HEK293 (cell line): ENCODE results near the gene FGF12.

Experiments used
- CTCF ChIA-PET: fragments of 350-600 bp; formaldehyde crosslinking; extraction: SDS; loops from one replicate; lab custom pipeline; 2021; ENCODE audit warnings: antibody characterized with exemption; lab: Yijun Ruan, JAX
- POLR2A ChIA-PET: fragments of 300-600 bp; formaldehyde crosslinking; extraction: SDS; loops from one replicate; lab custom pipeline; 2020; ENCODE audit warnings: antibody characterized with exemption, inconsistent platforms; lab: Yijun Ruan, JAX
- H3K27ac ChIP-seq: fragments of 200-500 bp; sonication (Bioruptor generic); 2 replicates; pipeline ENCODE4 v1.5.1; 2014; ENCODE audit warnings: low read depth, low read length, control low read depth, inconsistent platforms; ENCODE audit errors: extremely low read depth
- H3K36me3 ChIP-seq, 2 experiments: fragments of 200-500 bp in 1 of 2; sonication (Bioruptor generic) in 1 of 2; 1 replicate in 1 of 2; 2 replicates in 1 of 2; pipeline ENCODE4 v1.5.1; 2014 to 2017; ENCODE audit warnings: inconsistent platforms in 2 of 2, low read length in 2 of 2; ENCODE audit not compliant: control insufficient read depth in 2 of 2, insufficient read depth in 1 of 2
- H3K4me1 ChIP-seq: fragments of 200-500 bp; sonication (Bioruptor generic); 2 replicates; pipeline ENCODE4 v1.5.1; 2014; ENCODE audit warnings: mild to moderate bottlenecking, low read length, inconsistent platforms; ENCODE audit not compliant: control insufficient read depth, insufficient read depth
- H3K4me3 ChIP-seq: 2 replicates; pipeline ENCODE4 v1.5.1; 2011; ENCODE audit warnings: low read depth, mild to moderate bottlenecking, control low read depth, low read length, moderate library complexity
- H3K9me3 ChIP-seq: fragments of 200-500 bp; sonication (Bioruptor generic); 2 replicates; pipeline ENCODE4 v1.5.1; 2014; ENCODE audit warnings: low read depth, low read length, inconsistent platforms; ENCODE audit not compliant: control insufficient read depth, insufficient read depth
- FEZF1 ChIP-seq: fragments of 450-650 bp; formaldehyde crosslinking; IDR thresholded peaks from 2 replicates; pipeline ENCODE4 v1.5.1; 2016; ENCODE audit warnings: missing biosample characterization, missing genetic modification characterization
- HIC1 ChIP-seq: fragments of 450-650 bp; formaldehyde crosslinking; IDR thresholded peaks from 2 replicates; pipeline ENCODE4 v1.5.1; 2016; ENCODE audit warnings: missing biosample characterization, missing genetic modification characterization
- KLF7 ChIP-seq: fragments of 450-650 bp; formaldehyde crosslinking; IDR thresholded peaks from 2 replicates; pipeline ENCODE4 v1.5.1; 2016; ENCODE audit warnings: missing biosample characterization, missing genetic modification characterization, borderline replicate concordance
- MEIS1 ChIP-seq: sonication (generic); formaldehyde crosslinking; IDR thresholded peaks from 2 replicates; pipeline ENCODE4 v1.8.1; 2022; ENCODE audit warnings: missing genetic modification reagents, mild to moderate bottlenecking, borderline replicate concordance
- PBX3 ChIP-seq: sonication (generic); formaldehyde crosslinking; IDR thresholded peaks from 2 replicates; pipeline ENCODE4 v1.8.1; 2022; ENCODE audit warnings: mild to moderate bottlenecking, moderate library complexity, missing genetic modification reagents
- RBAK ChIP-seq: fragments of 450-650 bp; formaldehyde crosslinking; IDR thresholded peaks from 2 replicates; pipeline ENCODE4 v1.5.1; 2016; ENCODE audit warnings: missing biosample characterization, missing genetic modification characterization
- ZBTB1 ChIP-seq: fragments of 450-650 bp; formaldehyde crosslinking; IDR thresholded peaks from 2 replicates; pipeline ENCODE4 v1.5.1; 2016; ENCODE audit warnings: missing biosample characterization, missing genetic modification characterization
- ZBTB21 ChIP-seq: fragments of 450-650 bp; formaldehyde crosslinking; IDR thresholded peaks from 2 replicates; pipeline ENCODE4 v1.5.1; 2017; ENCODE audit warnings: missing biosample characterization, missing genetic modification characterization
- ZBTB7A ChIP-seq: fragments of 450-650 bp; formaldehyde crosslinking; IDR thresholded peaks from 2 replicates; pipeline ENCODE4 v1.5.1; 2016; ENCODE audit warnings: low read depth, missing biosample characterization, missing genetic modification characterization
- ZFP3 ChIP-seq: fragments of 450-650 bp; formaldehyde crosslinking; IDR thresholded peaks from 2 replicates; pipeline ENCODE4 v1.5.1; 2016; ENCODE audit warnings: low read depth, missing biosample characterization, missing genetic modification characterization
- ZIC2 ChIP-seq: fragments of 450-650 bp; formaldehyde crosslinking; IDR thresholded peaks from 2 replicates; pipeline ENCODE4 v1.5.1; 2016; ENCODE audit warnings: missing biosample characterization, missing genetic modification characterization
- ZNF138 ChIP-seq: fragments of 450-650 bp; formaldehyde crosslinking; IDR thresholded peaks from 2 replicates; pipeline ENCODE4 v1.5.1; 2016; ENCODE audit warnings: missing biosample characterization, missing genetic modification characterization, borderline replicate concordance
- ZNF23 ChIP-seq: fragments of 450-650 bp; formaldehyde crosslinking; IDR thresholded peaks from 2 replicates; pipeline ENCODE4 v1.5.1; 2016; ENCODE audit warnings: missing biosample characterization, missing genetic modification characterization, borderline replicate concordance
- ZNF274 ChIP-seq, 2 experiments: fragments of 200-500 bp in 1 of 2; fragments of 450-650 bp in 1 of 2; sonication (Bioruptor generic) in 1 of 2; formaldehyde crosslinking in 1 of 2; IDR thresholded peaks; 2 replicates each; pipeline versions ENCODE4 v1.5.1 to v1.6.1; 2014 to 2016; ENCODE audit warnings: borderline replicate concordance in 1 of 2, inconsistent platforms in 1 of 2, low read length in 1 of 2, missing biosample characterization in 1 of 2, missing genetic modification characterization in 1 of 2
- ZNF510 ChIP-seq: fragments of 450-650 bp; formaldehyde crosslinking; IDR thresholded peaks from 2 replicates; pipeline ENCODE4 v1.5.1; 2018; ENCODE audit warnings: mild to moderate bottlenecking, missing genetic modification characterization, missing biosample characterization; ENCODE audit not compliant: insufficient replicate concordance
- ZNF561 ChIP-seq: fragments of 450-650 bp; IDR thresholded peaks from 2 replicates; pipeline ENCODE4 v1.5.1; 2018; ENCODE audit warnings: missing biosample characterization, missing genetic modification characterization, borderline replicate concordance
- ZNF585B ChIP-seq: fragments of 450-650 bp; formaldehyde crosslinking; IDR thresholded peaks from 2 replicates; pipeline ENCODE4 v1.5.1; 2016; ENCODE audit warnings: missing biosample characterization, missing genetic modification characterization
- ZNF629 ChIP-seq: fragments of 450-650 bp; formaldehyde crosslinking; IDR thresholded peaks from 2 replicates; pipeline ENCODE4 v1.5.1; 2017; ENCODE audit warnings: missing biosample characterization, missing genetic modification characterization
- ZNF654 ChIP-seq: fragments of 450-650 bp; formaldehyde crosslinking; IDR thresholded peaks from 2 replicates; pipeline ENCODE4 v1.5.1; 2016; ENCODE audit warnings: low read depth, missing biosample characterization, missing genetic modification characterization
- ZNF658 ChIP-seq: fragments of 450-650 bp; formaldehyde crosslinking; IDR thresholded peaks from 2 replicates; pipeline ENCODE4; 2016; ENCODE audit warnings: missing biosample characterization, missing genetic modification characterization
- ZNF677 ChIP-seq: fragments of 450-650 bp; IDR thresholded peaks from 2 replicates; pipeline ENCODE4 v1.5.0; 2018; ENCODE audit warnings: missing biosample characterization, mild to moderate bottlenecking, missing genetic modification characterization, moderate library complexity
- ZNF785 ChIP-seq: fragments of 450-650 bp; formaldehyde crosslinking; IDR thresholded peaks from 2 replicates; pipeline ENCODE4 v1.5.1; 2016; ENCODE audit warnings: missing biosample characterization, missing genetic modification characterization
- ZSCAN5A ChIP-seq: fragments of 450-650 bp; formaldehyde crosslinking; IDR thresholded peaks from 2 replicates; pipeline ENCODE4 v1.5.1; 2016; ENCODE audit warnings: missing biosample characterization, missing genetic modification characterization
- TF ChIP-seq, protein P1 (sequence below): fragments of 450-650 bp; formaldehyde crosslinking; IDR thresholded peaks from 2 replicates; pipeline ENCODE4 v1.5.1; 2017; ENCODE audit warnings: missing biosample characterization, missing genetic modification characterization
- TF ChIP-seq, protein P2 (sequence below): fragments of 450-650 bp; formaldehyde crosslinking; IDR thresholded peaks from 2 replicates; pipeline ENCODE4 v1.5.1; 2016; ENCODE audit warnings: missing biosample characterization, missing genetic modification characterization

The FGF12 gene

DNA sequence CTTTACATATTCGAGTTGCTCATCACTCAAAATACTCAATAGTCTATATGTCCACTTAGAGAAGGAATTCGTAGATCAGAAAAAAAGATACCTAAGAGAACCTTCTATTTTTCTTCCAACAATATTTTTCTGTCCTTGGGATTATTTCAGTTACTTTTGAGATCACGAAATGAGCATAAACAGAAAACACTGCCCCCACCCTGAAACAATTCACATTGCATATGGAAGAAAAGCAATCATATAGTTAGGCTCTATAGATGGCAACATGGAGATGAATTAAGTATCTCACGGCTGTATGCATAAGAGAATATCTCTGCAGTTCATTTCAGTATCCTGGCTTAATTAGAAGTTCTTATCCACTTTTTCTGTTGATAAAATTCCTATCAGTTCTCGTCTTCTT is 391.1 kb downstream of the FGF12 start:
- Histone ChIP-seq H3K36me3 (no peaks in the 10 kb centered on the region), H3K4me3 (no peak overlapping the region), H3K4me1 (no peaks in the 10 kb centered on the region), H3K9me3 (no peaks in the 10 kb centered on the region), H3K27ac (no peak overlapping the region)
- CTCF ChIA-PET = interaction anchor here (0.6 kb wide), 1 partner anchor 23 kb away, joined by 3 read pairs; no protein-coding TSS in a partner anchor
- TF ChIP-seq ZFP3 (tag by site-specific recombination) = no peak
- no peak for TF ChIP-seq FEZF1 (tag by site-specific recombination)
- TF ChIP-seq ZNF785 (tag by site-specific recombination) = no peak
- TF ChIP-seq PBX3 (CRISPR knock-in tag) = no peak
- TF ChIP-seq ZIC2 (tag by site-specific recombination) = no peak
- TF ChIP-seq ZNF138 = no peak
- no peak for TF ChIP-seq ZNF658 (tag by site-specific recombination)
- TF ChIP-seq ZNF510 (tag by site-specific recombination) = no peak
- no peak for TF ChIP-seq ZNF561 (tag by site-specific recombination)
- no peak for TF ChIP-seq HIC1
- TF ChIP-seq ZNF677 = no peak
- no peak for TF ChIP-seq ZBTB21 (tag by site-specific recombination)
- TF ChIP-seq ZBTB7A (tag by site-specific recombination) = no peak
- TF ChIP-seq, protein P1, sequence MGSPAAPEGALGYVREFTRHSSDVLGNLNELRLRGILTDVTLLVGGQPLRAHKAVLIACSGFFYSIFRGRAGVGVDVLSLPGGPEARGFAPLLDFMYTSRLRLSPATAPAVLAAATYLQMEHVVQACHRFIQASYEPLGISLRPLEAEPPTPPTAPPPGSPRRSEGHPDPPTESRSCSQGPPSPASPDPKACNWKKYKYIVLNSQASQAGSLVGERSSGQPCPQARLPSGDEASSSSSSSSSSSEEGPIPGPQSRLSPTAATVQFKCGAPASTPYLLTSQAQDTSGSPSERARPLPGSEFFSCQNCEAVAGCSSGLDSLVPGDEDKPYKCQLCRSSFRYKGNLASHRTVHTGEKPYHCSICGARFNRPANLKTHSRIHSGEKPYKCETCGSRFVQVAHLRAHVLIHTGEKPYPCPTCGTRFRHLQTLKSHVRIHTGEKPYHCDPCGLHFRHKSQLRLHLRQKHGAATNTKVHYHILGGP = no peak
- TF ChIP-seq KLF7 (tag by site-specific recombination) = no peak
- no peak for TF ChIP-seq ZBTB1 (tag by site-specific recombination)
- TF ChIP-seq ZNF274 (IDR thresholded peaks at IDR 0.05; ENCODE audit: low read length) = no peak
- TF ChIP-seq ZNF274 (tag by site-specific recombination; IDR thresholded peaks at IDR 0.05; ENCODE audit: borderline replicate concordance) = no peak
- POLR2A ChIA-PET = no interaction called here

- ChIA-PET CTCF (interaction anchor here (0.7 kb wide), 1 partner anchor 757 kb away, joined by 4 read pairs; no protein-coding TSS in a partner anchor), POLR2A (no interaction called here)
- H3K36me3 ChIP-seq = no peaks in the 10 kb centered on the region
- no peaks in the 10 kb centered on the region for H3K4me1 ChIP-seq
- H3K27ac ChIP-seq = no peak overlapping the region
- H3K9me3 ChIP-seq = no peaks in the 10 kb centered on the region
- no peak overlapping the region for H3K4me3 ChIP-seq
- TF ChIP-seq ZNF585B (no peak), ZSCAN5A (tag by site-specific recombination) (no peak), MEIS1 (CRISPR knock-in tag) (no peak), RBAK (tag by site-specific recombination) (no peak), ZBTB21 (tag by site-specific recombination) (no peak), ZNF23 (no peak), ZNF629 (no peak), ZNF654 (tag by site-specific recombination) (no peak)
- TF ChIP-seq, protein P2, sequence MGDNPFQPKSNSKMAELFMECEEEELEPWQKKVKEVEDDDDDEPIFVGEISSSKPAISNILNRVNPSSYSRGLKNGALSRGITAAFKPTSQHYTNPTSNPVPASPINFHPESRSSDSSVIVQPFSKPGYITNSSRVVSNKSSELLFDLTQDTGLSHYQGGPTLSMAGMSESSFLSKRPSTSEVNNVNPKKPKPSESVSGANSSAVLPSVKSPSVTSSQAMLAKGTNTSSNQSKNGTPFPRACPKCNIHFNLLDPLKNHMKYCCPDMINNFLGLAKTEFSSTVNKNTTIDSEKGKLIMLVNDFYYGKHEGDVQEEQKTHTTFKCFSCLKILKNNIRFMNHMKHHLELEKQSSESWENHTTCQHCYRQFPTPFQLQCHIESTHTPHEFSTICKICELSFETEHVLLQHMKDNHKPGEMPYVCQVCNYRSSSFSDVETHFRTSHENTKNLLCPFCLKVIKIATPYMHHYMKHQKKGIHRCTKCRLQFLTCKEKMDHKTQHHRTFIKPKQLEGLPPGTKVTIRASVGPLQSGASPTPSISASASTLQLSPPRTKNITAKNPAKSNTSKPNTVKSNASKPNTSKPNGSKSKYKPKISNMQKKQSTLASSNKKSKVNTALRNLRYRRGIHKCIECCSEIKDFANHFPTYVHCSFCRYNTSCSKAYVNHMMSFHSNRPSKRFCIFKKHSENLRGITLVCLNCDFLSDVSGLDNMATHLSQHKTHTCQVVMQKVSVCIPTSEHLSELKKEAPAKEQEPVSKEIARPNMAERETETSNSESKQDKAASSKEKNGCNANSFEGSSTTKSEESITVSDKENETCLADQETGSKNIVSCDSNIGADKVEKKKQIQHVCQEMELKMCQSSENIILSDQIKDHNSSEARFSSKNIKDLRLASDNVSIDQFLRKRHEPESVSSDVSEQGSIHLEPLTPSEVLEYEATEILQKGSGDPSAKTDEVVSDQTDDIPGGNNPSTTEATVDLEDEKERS (tag by site-specific recombination) = no peak
These were observed 394.7 kb downstream of the FGF12 start for GRCh38 chr3:192332386-192333291.
